ENCODE results near the gene SMIM20.

DNA sequence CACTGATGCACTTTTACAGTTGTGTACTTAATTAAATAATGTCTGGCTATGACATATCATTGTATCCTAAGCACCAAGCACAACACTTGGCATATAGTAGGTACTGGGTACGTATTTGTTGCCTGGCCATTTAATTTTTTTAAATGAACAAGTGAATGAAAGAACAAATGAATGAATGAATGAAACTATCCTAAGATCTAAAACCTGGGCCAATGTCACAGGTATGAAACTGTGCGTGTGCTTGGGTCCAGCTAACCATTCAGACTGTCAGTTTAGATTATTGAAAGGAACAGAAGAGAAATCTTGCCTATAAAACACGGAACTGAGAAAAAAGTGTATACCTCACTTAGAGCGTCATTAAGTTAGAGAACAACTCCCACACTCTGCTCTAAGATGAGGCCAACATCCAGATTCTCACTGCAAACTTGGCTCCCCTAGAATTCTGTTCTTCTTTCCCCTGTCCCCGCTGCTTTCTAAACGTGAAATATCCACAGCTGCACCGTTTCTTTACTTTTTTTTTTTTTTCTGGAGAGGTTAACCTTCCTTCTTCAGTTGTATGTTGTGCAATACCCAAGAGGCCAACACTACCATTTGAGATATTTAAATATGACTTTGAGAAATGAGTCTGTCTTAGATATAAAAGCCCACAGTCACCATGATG is 33.9 kb upstream of the SMIM20 start:
- no peak for TF ChIP-seq ARNT (IDR thresholded peaks at IDR 0.05)
- no peak for TF ChIP-seq SUZ12 (IDR thresholded peaks at IDR 0.05)
- no peak for TF ChIP-seq SP1 (IDR thresholded peaks at IDR 0.05)
- TF ChIP-seq FOXA1 (IDR thresholded peaks at IDR 0.05): no peak
- no peak for TF ChIP-seq BHLHE40 (IDR thresholded peaks at IDR 0.05; ENCODE audit: borderline replicate concordance)
- no peak for TF ChIP-seq FOXK2 (IDR thresholded peaks at IDR 0.05)
- TF ChIP-seq, protein P1, sequence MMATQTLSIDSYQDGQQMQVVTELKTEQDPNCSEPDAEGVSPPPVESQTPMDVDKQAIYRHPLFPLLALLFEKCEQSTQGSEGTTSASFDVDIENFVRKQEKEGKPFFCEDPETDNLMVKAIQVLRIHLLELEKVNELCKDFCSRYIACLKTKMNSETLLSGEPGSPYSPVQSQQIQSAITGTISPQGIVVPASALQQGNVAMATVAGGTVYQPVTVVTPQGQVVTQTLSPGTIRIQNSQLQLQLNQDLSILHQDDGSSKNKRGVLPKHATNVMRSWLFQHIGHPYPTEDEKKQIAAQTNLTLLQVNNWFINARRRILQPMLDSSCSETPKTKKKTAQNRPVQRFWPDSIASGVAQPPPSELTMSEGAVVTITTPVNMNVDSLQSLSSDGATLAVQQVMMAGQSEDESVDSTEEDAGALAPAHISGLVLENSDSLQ (IDR thresholded peaks at IDR 0.05): no peak
- TF ChIP-seq CTBP1 (IDR thresholded peaks at IDR 0.05; ENCODE audit: borderline replicate concordance): no peak
- no peak for TF ChIP-seq L3MBTL2 (conservative IDR thresholded peaks at IDR 0.05)
- TF ChIP-seq FOXM1 (IDR thresholded peaks at IDR 0.05; ENCODE audit: borderline replicate concordance): no peak
- TF ChIP-seq NFRKB (IDR thresholded peaks at IDR 0.05): no peak
